Stimulated activated CD8-positive, alpha-beta memory T cell treated with anti-CD3 and anti-CD28 coated beads, Interleukin-15, amount 100 ng/mL, for 48 hours (primary cell): ENCODE results near the gene C2orf92.
"Not testable (repeated sequence)": the region's sequence is repeated elsewhere in the genome, so short reads cannot be mapped to it uniquely, and the experiment has no call there.

ENCODE experiments used
- DNase-seq, 2 donors: peaks; one replicate each; pipeline ENCODE4 v3.0.0-alpha.2; 2020; ENCODE audit warnings: low read depth in 2 of 2

Gene C2orf92

GRCh38 chr2:97693476-97693875 lies 24.0 kb downstream of the C2orf92 start:
- no peak for DNase-seq

- DNase-seq = no peak
Observed at GRCh38 chr2:97695744-97696143, 26.2 kb downstream of the C2orf92 start.

GRCh38 chr2:97697252-97698235 lies 28.0 kb downstream of the C2orf92 start:
- peak; percentile 75 to 79 for DNase-seq

- no peak for DNase-seq
Observed at GRCh38 chr2:97698530-97698929, 29.0 kb downstream of the C2orf92 start.

GRCh38 chr2:97699765-97700444 lies 30.4 kb downstream of the C2orf92 start:
- no peak for DNase-seq

- DNase-seq = no peak
Observed at GRCh38 chr2:97701186-97701585, 31.7 kb downstream of the C2orf92 start.

GRCh38 chr2:97701851-97702465 lies 32.4 kb downstream of the C2orf92 start:
- DNase-seq = no peak

GRCh38 chr2:97702731-97703470 lies 33.4 kb downstream of the C2orf92 start:
- DNase-seq = no peak

GRCh38 chr2:97703741-97704140 lies 34.2 kb downstream of the C2orf92 start:
- DNase-seq = no peak

- DNase-seq = no peak
Observed at GRCh38 chr2:97704989-97705388, 35.5 kb downstream of the C2orf92 start.

GRCh38 chr2:97706112-97706511 lies 36.6 kb downstream of the C2orf92 start:
- DNase-seq = no peak

GRCh38 chr2:97706708-97707345 lies 37.3 kb downstream of the C2orf92 start:
- no peak for DNase-seq

- no peak for DNase-seq
Observed at GRCh38 chr2:97707362-97708047, 38.0 kb downstream of the C2orf92 start.

- no peak for DNase-seq
Observed at GRCh38 chr2:97708048-97708380, 38.5 kb downstream of the C2orf92 start.

GRCh38 chr2:97708608-97709007 lies 39.1 kb downstream of the C2orf92 start:
- DNase-seq = no peak

- no peak for DNase-seq
Observed at GRCh38 chr2:97711394-97711711, 41.8 kb downstream of the C2orf92 start.

- not testable (repeated sequence) for DNase-seq
Observed at GRCh38 chr2:97712175-97712574, 42.7 kb downstream of the C2orf92 start.

- DNase-seq = peak in 1 of 2 donors; percentile 49
Observed at GRCh38 chr2:97712693-97713295, 43.3 kb downstream of the C2orf92 start.

- DNase-seq = peak; percentile 50 to 54
Observed at GRCh38 chr2:97713296-97714083, 44.0 kb downstream of the C2orf92 start, which contains the start of gene ZAP70. TSS of gene ZAP70 (plus strand) at chr2:97713576. CDS start at chr2:97724037, 10,461 bp downstream.
